NOMO-1 treated with DMSO at 0.1 percent for 48 hours (cell line): Measurements from ENCODE around the gene CERS5.
A peak's percentile ranks its signal among the peaks of the same experiment; 100 is the strongest.

Experiments used
- DNase-seq: peaks from one replicate; lab custom pipeline; 2025; ENCODE audit not compliant: unreplicated experiment; lab: John Stamatoyannopoulos, UW

Gene CERS5

GRCh38 chr12:50167049-50167828 is at the start of gene CERS5:
TSS of gene CERS5 (minus strand) at chr12:50167369. CDS start at chr12:50167297, 72 bp downstream.
- DNase-seq, result peak; percentile 99

GRCh38 chr12:50215033-50215432 is 47.9 kb upstream of the CERS5 start:
- DNase-seq, result no peak

- DNase-seq, result no peak
These were observed 46.8 kb upstream of the CERS5 start for GRCh38 chr12:50214018-50214417.

GRCh38 chr12:50213439-50213838 is 46.3 kb upstream of the CERS5 start:
- DNase-seq, result no peak

- DNase-seq, result no peak
These were observed 44.9 kb upstream of the CERS5 start for GRCh38 chr12:50212071-50212467.

GRCh38 chr12:50211392-50212070 is 44.4 kb upstream of the CERS5 start:
- DNase-seq, result no peak

- DNase-seq, result no peak
These were observed 40.3 kb upstream of the CERS5 start for GRCh38 chr12:50207424-50207823.

- no peak for DNase-seq
These were observed 38.5 kb upstream of the CERS5 start for GRCh38 chr12:50205648-50206047.

- DNase-seq, result no peak
These were observed 36.5 kb upstream of the CERS5 start for GRCh38 chr12:50203691-50204090.

- no peak for DNase-seq
These were observed 34.9 kb upstream of the CERS5 start for GRCh38 chr12:50201987-50202521.

GRCh38 chr12:50200552-50201273 is 33.5 kb upstream of the CERS5 start:
- DNase-seq, result no peak

- no peak for DNase-seq
These were observed 31.7 kb upstream of the CERS5 start for GRCh38 chr12:50198829-50199228.

GRCh38 chr12:50197297-50197727 is 30.1 kb upstream of the CERS5 start:
- no peak for DNase-seq

- no peak for DNase-seq
These were observed 29.4 kb upstream of the CERS5 start for GRCh38 chr12:50196537-50196936.

- DNase-seq, result no peak
These were observed 28.7 kb upstream of the CERS5 start for GRCh38 chr12:50195832-50196231.

GRCh38 chr12:50192908-50193307 is 25.7 kb upstream of the CERS5 start:
- DNase-seq, result no peak

- DNase-seq, result no peak
These were observed 25.1 kb upstream of the CERS5 start for GRCh38 chr12:50192236-50192635.

- no peak for DNase-seq
These were observed 23.7 kb upstream of the CERS5 start for GRCh38 chr12:50190859-50191258.

GRCh38 chr12:50188875-50189575 is 21.9 kb upstream of the CERS5 start:
- DNase-seq, result no peak

GRCh38 chr12:50188241-50188781 is 21.1 kb upstream of the CERS5 start:
- DNase-seq, result no peak
